ENCODE measurements around the gene LTV1. TPM values are rescaled to one million over a fixed set of nuclear protein-coding genes. Genes with fewer than 3 reads are reported as not detected.
"Not testable (repeated sequence)": the region's sequence is repeated elsewhere in the genome, so short reads cannot be mapped to it uniquely, and the experiment has no call there.

Gene LTV1, protein sequence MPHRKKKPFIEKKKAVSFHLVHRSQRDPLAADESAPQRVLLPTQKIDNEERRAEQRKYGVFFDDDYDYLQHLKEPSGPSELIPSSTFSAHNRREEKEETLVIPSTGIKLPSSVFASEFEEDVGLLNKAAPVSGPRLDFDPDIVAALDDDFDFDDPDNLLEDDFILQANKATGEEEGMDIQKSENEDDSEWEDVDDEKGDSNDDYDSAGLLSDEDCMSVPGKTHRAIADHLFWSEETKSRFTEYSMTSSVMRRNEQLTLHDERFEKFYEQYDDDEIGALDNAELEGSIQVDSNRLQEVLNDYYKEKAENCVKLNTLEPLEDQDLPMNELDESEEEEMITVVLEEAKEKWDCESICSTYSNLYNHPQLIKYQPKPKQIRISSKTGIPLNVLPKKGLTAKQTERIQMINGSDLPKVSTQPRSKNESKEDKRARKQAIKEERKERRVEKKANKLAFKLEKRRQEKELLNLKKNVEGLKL
- 15.8 and 17.5 TPM in 2 replicates for total RNA-seq

DNA sequence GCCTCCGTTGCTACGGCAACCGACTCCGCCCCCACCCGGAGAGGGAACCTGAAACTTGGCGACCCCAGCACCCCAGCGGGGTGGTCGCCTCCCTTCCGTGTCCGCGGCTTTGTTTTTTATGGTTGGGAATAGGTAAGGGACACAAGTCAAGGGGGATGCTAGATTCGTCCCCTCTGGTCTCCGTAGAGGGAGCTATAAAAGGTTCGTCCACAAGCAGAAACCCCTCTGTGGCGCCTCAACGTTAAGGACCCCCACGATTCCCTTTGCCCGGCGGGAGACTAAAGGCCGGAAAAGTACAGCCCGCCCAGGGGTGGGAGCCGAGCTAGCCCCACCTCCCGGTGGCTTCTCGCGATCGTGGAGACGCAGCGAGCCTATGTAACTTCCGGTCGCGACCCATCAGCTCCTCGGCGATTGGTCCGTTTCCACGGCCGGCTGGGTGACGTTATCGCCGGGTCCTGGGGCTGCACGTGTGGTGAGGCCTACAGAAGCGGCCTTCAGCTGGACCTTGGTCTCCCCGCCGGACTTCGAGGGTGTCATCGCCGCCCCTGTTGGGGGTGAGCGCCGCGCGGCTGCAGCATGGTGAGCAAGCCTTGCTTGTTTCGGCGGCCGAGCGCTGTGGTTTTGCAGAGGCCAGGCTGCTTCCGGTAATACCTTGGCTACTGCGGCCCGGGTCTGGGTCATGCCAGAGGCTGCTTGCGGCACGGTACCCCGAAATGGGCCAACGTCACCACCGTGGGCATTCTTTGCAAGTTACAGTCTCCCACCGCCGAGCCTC is at the start of gene LTV1:
TSS of gene LTV1 (plus strand) at position 437 of the 775 bp plus-strand sequence. CDS start at position 577, 140 bp downstream.
- DNase-seq (ENCODE audit: low read depth), result peak; percentile 85
- no peaks in the 10 kb centered on the region for H3K27me3 ChIP-seq (ENCODE audit: control insufficient read depth, insufficient read depth, low read length)
- H3K4me3 ChIP-seq (ENCODE audit: low read depth, low read length), result peak within 1 kb of the TSS; percentile 95
- peaks cover 12% of the 10 kb centered on the region for H3K36me3 ChIP-seq (ENCODE audit: control insufficient read depth, insufficient read depth, low read length)
- no peak for TF ChIP-seq CTCF (IDR thresholded peaks at IDR 0.05; ENCODE audit: insufficient read depth, low read length, severe bottlenecking)
- no peak for FAIRE-seq

GRCh38 chr6:143796551-143796950 is 46.6 kb upstream of the LTV1 start:
- H3K27me3 ChIP-seq (ENCODE audit: control insufficient read depth, insufficient read depth, low read length); DNase-seq (ENCODE audit: low read depth); H3K36me3 ChIP-seq (ENCODE audit: control insufficient read depth, insufficient read depth, low read length); FAIRE-seq; H3K4me3 ChIP-seq (ENCODE audit: low read depth, low read length): not testable (repeated sequence)

- not testable (repeated sequence) for H3K36me3 ChIP-seq (ENCODE audit: control insufficient read depth, insufficient read depth, low read length); H3K4me3 ChIP-seq (ENCODE audit: low read depth, low read length); H3K27me3 ChIP-seq (ENCODE audit: control insufficient read depth, insufficient read depth, low read length); FAIRE-seq; DNase-seq (ENCODE audit: low read depth)
Observed at GRCh38 chr6:143798487-143798886, 44.7 kb upstream of the LTV1 start.

DNA sequence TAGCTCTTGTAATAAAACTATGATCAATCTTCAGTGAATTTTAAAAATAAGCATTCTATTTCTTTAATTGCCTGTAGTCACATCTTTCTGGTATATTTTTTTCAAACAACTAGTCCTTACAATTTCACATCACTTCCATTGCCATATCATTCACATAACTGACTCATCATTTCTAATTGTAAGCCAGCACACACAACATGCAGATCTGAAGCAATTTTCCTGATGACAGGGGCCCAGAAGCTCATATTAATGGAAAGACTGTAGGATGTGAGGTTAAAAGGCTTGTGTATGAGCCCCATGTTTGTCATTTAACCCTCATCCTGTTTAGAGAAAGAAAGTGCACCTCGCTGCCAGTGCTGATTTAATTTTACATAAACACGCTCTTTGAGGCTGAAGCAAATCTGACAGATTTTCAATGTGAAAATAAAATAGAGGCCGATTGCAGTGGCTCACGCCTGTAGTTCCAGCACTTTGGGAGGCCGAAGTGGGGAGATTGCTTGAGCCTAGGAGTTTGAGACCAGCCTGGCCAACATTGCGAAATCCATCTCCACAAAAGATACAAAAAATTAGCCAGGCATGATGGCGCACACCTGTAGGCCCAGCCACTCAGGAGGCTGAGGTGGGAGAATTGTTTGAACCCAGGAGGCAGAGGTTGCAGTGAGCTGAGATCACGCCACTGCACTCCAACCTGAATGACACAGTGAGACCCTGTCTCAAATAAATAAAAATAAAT is 40.1 kb upstream of the LTV1 start:
- TF ChIP-seq CTCF (IDR thresholded peaks at IDR 0.05; ENCODE audit: insufficient read depth, low read length, severe bottlenecking), result no peak
- Histone ChIP-seq H3K4me3 (ENCODE audit: low read depth, low read length) (no peak overlapping the region), H3K36me3 (ENCODE audit: control insufficient read depth, insufficient read depth, low read length) (peaks cover 3% of the 10 kb centered on the region), H3K27me3 (ENCODE audit: control insufficient read depth, insufficient read depth, low read length) (no peaks in the 10 kb centered on the region)
- no peak for FAIRE-seq
- no peak for DNase-seq (ENCODE audit: low read depth)

- FAIRE-seq (no peak), DNase-seq (ENCODE audit: low read depth) (no peak)
- TF ChIP-seq CTCF (IDR thresholded peaks at IDR 0.05; ENCODE audit: insufficient read depth, low read length, severe bottlenecking), result no peak
- Histone ChIP-seq H3K27me3 (ENCODE audit: control insufficient read depth, insufficient read depth, low read length) (no peaks in the 10 kb centered on the region), H3K36me3 (ENCODE audit: control insufficient read depth, insufficient read depth, low read length) (peaks cover 3% of the 10 kb centered on the region), H3K4me3 (ENCODE audit: low read depth, low read length) (no peak overlapping the region)
Observed at GRCh38 chr6:143803769-143804568, 39.2 kb upstream of the LTV1 start.

DNA sequence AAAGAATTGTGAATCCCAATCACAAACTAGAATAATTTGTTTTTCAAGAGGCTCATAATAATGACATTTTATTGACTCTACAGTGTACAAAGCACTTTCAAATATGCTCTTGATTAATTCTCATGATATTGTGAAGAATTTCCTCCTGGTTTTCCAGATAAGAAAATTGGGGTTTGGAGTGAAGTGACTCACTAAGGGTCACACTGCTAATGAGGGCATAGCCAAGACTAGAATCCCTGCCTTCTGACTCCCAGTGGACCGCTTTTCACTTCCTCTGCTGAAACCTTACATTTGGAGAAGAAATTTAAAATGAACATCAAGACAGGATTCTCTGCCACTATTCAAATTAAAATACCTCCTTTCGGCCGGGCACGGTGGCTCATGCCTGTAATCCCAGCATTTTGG is 38.3 kb upstream of the LTV1 start:
- Histone ChIP-seq H3K4me3 (ENCODE audit: low read depth, low read length) (no peak overlapping the region), H3K27me3 (ENCODE audit: control insufficient read depth, insufficient read depth, low read length) (no peaks in the 10 kb centered on the region), H3K36me3 (ENCODE audit: control insufficient read depth, insufficient read depth, low read length) (peaks cover 3% of the 10 kb centered on the region)
- DNase-seq (ENCODE audit: low read depth) (no peak), FAIRE-seq (no peak)
- no peak for TF ChIP-seq CTCF (IDR thresholded peaks at IDR 0.05; ENCODE audit: insufficient read depth, low read length, severe bottlenecking)

All from bronchial epithelial cell (primary cell).